Panc1 (cell line): Measurements from ENCODE around the gene FBXL22. TPM values are rescaled to one million over a fixed set of nuclear protein-coding genes. Genes with fewer than 3 reads are reported as not detected.

ENCODE experiments used
- ATAC-seq: fragments of 200-7000 bp; cut with Tn5 transposase; 2 replicates; pipeline ENCODE4 v1.9.1; 2020; ENCODE audit warnings: mild to moderate bottlenecking, moderate library complexity
- BruUV-seq: library from RNA; stranded (reverse); fragments of 400-500 nt; replicated peaks from 2 replicates; lab custom pipeline; 2021; lab: Mats Ljungman, UMichigan
- CTCF ChIA-PET: fragments of 300-600 bp; sonication (Branson Sonifier 250); formaldehyde crosslinking; loops from one replicate; lab custom pipeline; 2022; ENCODE audit warnings: antibody characterized with exemption; lab: Charles Lee
- POLR2A ChIA-PET: fragments of 300-600 bp; sonication (Branson Sonifier 250); formaldehyde crosslinking; loops from one replicate; lab custom pipeline; 2022; ENCODE audit warnings: antibody characterized with exemption; lab: Charles Lee
- DNase-seq: peaks from one replicate; pipeline ENCODE4 v3.0.0-alpha.2; 2010; ENCODE audit warnings: low read depth, low spot score
- H3K27ac ChIP-seq: 2 replicates; pipeline ENCODE4 v1.5.1; 2011; ENCODE audit warnings: mild to moderate bottlenecking, low read length, inconsistent platforms
- H3K27me3 ChIP-seq: fragments of 200-500 bp; sonication (Bioruptor generic); 2 replicates; pipeline ENCODE4 v1.6.0; 2014; ENCODE audit warnings: low read length, inconsistent platforms; ENCODE audit not compliant: control insufficient read depth, insufficient read depth
- H3K36me3 ChIP-seq: fragments of 200-500 bp; sonication (Bioruptor generic); 2 replicates; pipeline ENCODE4 v1.5.1; 2014; ENCODE audit warnings: inconsistent platforms, mild to moderate bottlenecking, low read length, moderate library complexity; ENCODE audit not compliant: control insufficient read depth, insufficient read depth
- H3K4me1 ChIP-seq: 2 replicates; pipeline ENCODE4 v1.5.1; 2011; ENCODE audit warnings: inconsistent platforms, mild to moderate bottlenecking, low read length, moderate library complexity; ENCODE audit not compliant: control insufficient read depth, insufficient read depth
- H3K4me3 ChIP-seq, 2 experiments: 2 replicates each; pipeline ENCODE4 v1.5.1; 2011 to 2012; ENCODE audit warnings: low read depth in 2 of 2, low read length in 2 of 2, mild to moderate bottlenecking in 2 of 2, inconsistent platforms in 1 of 2, moderate library complexity in 1 of 2
- H3K9me3 ChIP-seq: fragments of 200-500 bp; sonication (Bioruptor generic); 2 replicates; pipeline ENCODE4 v1.5.1; 2014; ENCODE audit warnings: low read depth, mild to moderate bottlenecking, inconsistent platforms, low read length, moderate library complexity; ENCODE audit not compliant: control insufficient read depth, insufficient read depth
- POLR2AphosphoS5 ChIP-seq: IDR thresholded peaks from 2 replicates; pipeline ENCODE4 v1.6.1; 2012; ENCODE audit warnings: mild to moderate bottlenecking, low read depth, low read length, moderate library complexity
- SIN3A ChIP-seq: IDR thresholded peaks from 2 replicates; pipeline ENCODE4 v1.6.1; 2012; ENCODE audit warnings: low read depth, mild to moderate bottlenecking, low read length, moderate library complexity, borderline replicate concordance; ENCODE audit not compliant: insufficient read depth
- TCF7L2 ChIP-seq: IDR thresholded peaks from 2 replicates; pipeline ENCODE4 v1.6.1; 2011; ENCODE audit warnings: mild to moderate bottlenecking, low read depth, low read length, inconsistent platforms
- in situ Hi-C: cut with HindIII; loops from 2 replicates; pipeline ENCODE4 v1.10.0; 2016; ENCODE audit warnings: low sequenced_read_pairs, low pct_unique_long_range_greater_than_20kb
- intact Hi-C: fragments of 100-400 bp; cut with micrococcal nuclease; formaldehyde crosslinking; loops from one replicate; pipeline ENCODE4 v1.10.0; 2022; ENCODE audit not compliant: unreplicated experiment
- total RNA-seq: library from RNA; stranded (reverse); gene quantifications from one replicate; pipeline ENCODE4 v1.2.1, GENCODE V29; 2021; ENCODE audit not compliant: unreplicated experiment
- TF ChIP-seq, protein P1 (sequence below), 2 experiments: IDR thresholded peaks; 2 replicates each; pipeline ENCODE4 v1.6.1; 2011 to 2012; ENCODE audit warnings: low read depth in 2 of 2, control low read depth in 1 of 2, low read length in 1 of 2, mild to moderate bottlenecking in 1 of 2, moderate library complexity in 1 of 2; ENCODE audit not compliant: insufficient read depth in 1 of 2
- TF ChIP-seq, protein P2 (sequence below): fragments of 450-650 bp; IDR thresholded peaks from 2 replicates; pipeline ENCODE4 v1.5.1; 2017; ENCODE audit warnings: mild to moderate bottlenecking

The FBXL22 gene
- total RNA-seq, 1 experiment from 2014 or later: 0.54 TPM

GRCh38 chr15:63604281-63604680 is 7.1 kb downstream of the FBXL22 start:
- Histone ChIP-seq H3K36me3 (peaks cover 2% of the 10 kb centered on the region; the same call in 1 of the 2 replicates), H3K4me1 (peaks cover 9% of the 10 kb centered on the region), H3K27me3 (no peaks in the 10 kb centered on the region), H3K27ac (no peak overlapping the region), H3K9me3 (no peaks in the 10 kb centered on the region), H3K4me3 (no peak overlapping the region)
- ChIA-PET CTCF (no interaction called here), POLR2A (no interaction called here)
- DNase-seq (no peak), ATAC-seq (no peak)
- TF ChIP-seq, protein P1, sequence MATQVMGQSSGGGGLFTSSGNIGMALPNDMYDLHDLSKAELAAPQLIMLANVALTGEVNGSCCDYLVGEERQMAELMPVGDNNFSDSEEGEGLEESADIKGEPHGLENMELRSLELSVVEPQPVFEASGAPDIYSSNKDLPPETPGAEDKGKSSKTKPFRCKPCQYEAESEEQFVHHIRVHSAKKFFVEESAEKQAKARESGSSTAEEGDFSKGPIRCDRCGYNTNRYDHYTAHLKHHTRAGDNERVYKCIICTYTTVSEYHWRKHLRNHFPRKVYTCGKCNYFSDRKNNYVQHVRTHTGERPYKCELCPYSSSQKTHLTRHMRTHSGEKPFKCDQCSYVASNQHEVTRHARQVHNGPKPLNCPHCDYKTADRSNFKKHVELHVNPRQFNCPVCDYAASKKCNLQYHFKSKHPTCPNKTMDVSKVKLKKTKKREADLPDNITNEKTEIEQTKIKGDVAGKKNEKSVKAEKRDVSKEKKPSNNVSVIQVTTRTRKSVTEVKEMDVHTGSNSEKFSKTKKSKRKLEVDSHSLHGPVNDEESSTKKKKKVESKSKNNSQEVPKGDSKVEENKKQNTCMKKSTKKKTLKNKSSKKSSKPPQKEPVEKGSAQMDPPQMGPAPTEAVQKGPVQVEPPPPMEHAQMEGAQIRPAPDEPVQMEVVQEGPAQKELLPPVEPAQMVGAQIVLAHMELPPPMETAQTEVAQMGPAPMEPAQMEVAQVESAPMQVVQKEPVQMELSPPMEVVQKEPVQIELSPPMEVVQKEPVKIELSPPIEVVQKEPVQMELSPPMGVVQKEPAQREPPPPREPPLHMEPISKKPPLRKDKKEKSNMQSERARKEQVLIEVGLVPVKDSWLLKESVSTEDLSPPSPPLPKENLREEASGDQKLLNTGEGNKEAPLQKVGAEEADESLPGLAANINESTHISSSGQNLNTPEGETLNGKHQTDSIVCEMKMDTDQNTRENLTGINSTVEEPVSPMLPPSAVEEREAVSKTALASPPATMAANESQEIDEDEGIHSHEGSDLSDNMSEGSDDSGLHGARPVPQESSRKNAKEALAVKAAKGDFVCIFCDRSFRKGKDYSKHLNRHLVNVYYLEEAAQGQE (IDR thresholded peaks at IDR 0.05; ENCODE audit: insufficient read depth in 1 of 2, low read depth in 2 of 2, low read length in 1 of 2): no peak
- TF ChIP-seq, protein P2, sequence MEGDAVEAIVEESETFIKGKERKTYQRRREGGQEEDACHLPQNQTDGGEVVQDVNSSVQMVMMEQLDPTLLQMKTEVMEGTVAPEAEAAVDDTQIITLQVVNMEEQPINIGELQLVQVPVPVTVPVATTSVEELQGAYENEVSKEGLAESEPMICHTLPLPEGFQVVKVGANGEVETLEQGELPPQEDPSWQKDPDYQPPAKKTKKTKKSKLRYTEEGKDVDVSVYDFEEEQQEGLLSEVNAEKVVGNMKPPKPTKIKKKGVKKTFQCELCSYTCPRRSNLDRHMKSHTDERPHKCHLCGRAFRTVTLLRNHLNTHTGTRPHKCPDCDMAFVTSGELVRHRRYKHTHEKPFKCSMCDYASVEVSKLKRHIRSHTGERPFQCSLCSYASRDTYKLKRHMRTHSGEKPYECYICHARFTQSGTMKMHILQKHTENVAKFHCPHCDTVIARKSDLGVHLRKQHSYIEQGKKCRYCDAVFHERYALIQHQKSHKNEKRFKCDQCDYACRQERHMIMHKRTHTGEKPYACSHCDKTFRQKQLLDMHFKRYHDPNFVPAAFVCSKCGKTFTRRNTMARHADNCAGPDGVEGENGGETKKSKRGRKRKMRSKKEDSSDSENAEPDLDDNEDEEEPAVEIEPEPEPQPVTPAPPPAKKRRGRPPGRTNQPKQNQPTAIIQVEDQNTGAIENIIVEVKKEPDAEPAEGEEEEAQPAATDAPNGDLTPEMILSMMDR: no peak
- no peak for TF ChIP-seq TCF7L2
- TF ChIP-seq SIN3A: no peak
- TF ChIP-seq POLR2AphosphoS5: no peak
- in situ Hi-C loops (no loop called here), intact Hi-C loops (no loop called here)
- BruUV-seq: no TSS peak

DNA sequence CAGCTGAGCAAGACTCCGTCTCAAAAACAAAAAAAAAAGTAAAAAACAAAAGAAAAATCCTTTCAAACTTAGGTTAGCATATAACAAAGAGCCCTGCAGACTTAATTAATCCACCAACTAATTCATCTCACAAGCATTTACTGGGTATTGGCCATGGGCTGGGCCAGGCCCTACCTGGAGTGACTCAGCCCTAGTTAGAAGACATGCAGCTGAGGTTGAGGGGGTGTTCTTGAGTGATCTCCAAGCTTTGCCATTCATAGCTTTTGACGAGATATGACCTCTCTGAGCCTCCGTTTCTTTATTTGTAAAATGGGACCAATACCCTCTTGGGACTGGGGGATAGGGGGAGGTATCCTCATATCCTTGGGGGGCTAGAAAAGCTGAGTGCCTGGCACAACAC is 7.8 kb downstream of the FBXL22 start:
- Histone ChIP-seq H3K27me3 (no peaks in the 10 kb centered on the region), H3K4me1 (peaks cover 5% of the 10 kb centered on the region), H3K27ac (no peak overlapping the region), H3K4me3 (no peak overlapping the region), H3K9me3 (no peaks in the 10 kb centered on the region), H3K36me3 (peaks cover 2% of the 10 kb centered on the region; the same call in 1 of the 2 replicates)
- in situ Hi-C loops (no loop called here), intact Hi-C loops (no loop called here)
- DNase-seq: no peak
- no peak for TF ChIP-seq POLR2AphosphoS5
- TF ChIP-seq, protein P2: no peak
- ATAC-seq: no peak
- ChIA-PET CTCF (interaction anchor here (0.6 kb wide), 1 partner anchor 461 kb away, joined by 3 read pairs; no protein-coding TSS in a partner anchor), POLR2A (no interaction called here)
- BruUV-seq: no TSS peak
